Cardiac fibroblast (primary cell): ENCODE measurements around the gene DTX3.

Experiments used
- DNase-seq, 2 donors: peaks; one replicate each; pipeline versions ENCODE4 v3.0.0 to v3.0.0-alpha.2; 2010; ENCODE audit warnings: low read depth in 2 of 2
- H3K4me3 ChIP-seq, 2 donors: replicated peaks in 1 of 2; 1 replicate in 1 of 2; 2 replicates in 1 of 2; pipeline ENCODE4 v1.5.1; 2011; ENCODE audit warnings: low read depth in 2 of 2, low read length in 2 of 2, mild to moderate bottlenecking in 2 of 2, moderate library complexity in 1 of 2
- TF ChIP-seq, protein P1 (sequence below): IDR thresholded peaks from one replicate; pipeline ENCODE4 v1.5.1; 2011; ENCODE audit warnings: low read depth, mild to moderate bottlenecking, low read length, inconsistent platforms

Gene DTX3

GRCh38 chr12:57606821-57607220, 2.2 kb downstream of the DTX3 start:
- TF ChIP-seq, protein P1, sequence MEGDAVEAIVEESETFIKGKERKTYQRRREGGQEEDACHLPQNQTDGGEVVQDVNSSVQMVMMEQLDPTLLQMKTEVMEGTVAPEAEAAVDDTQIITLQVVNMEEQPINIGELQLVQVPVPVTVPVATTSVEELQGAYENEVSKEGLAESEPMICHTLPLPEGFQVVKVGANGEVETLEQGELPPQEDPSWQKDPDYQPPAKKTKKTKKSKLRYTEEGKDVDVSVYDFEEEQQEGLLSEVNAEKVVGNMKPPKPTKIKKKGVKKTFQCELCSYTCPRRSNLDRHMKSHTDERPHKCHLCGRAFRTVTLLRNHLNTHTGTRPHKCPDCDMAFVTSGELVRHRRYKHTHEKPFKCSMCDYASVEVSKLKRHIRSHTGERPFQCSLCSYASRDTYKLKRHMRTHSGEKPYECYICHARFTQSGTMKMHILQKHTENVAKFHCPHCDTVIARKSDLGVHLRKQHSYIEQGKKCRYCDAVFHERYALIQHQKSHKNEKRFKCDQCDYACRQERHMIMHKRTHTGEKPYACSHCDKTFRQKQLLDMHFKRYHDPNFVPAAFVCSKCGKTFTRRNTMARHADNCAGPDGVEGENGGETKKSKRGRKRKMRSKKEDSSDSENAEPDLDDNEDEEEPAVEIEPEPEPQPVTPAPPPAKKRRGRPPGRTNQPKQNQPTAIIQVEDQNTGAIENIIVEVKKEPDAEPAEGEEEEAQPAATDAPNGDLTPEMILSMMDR, result no peak
- no peak for DNase-seq
- no peak overlapping the region for H3K4me3 ChIP-seq

- TF ChIP-seq, protein P1, result no peak
- H3K4me3 ChIP-seq, result no peak overlapping the region
- no peak for DNase-seq
Measured at GRCh38 chr12:57607958-57608663, 3.5 kb downstream of the DTX3 start.

DNA sequence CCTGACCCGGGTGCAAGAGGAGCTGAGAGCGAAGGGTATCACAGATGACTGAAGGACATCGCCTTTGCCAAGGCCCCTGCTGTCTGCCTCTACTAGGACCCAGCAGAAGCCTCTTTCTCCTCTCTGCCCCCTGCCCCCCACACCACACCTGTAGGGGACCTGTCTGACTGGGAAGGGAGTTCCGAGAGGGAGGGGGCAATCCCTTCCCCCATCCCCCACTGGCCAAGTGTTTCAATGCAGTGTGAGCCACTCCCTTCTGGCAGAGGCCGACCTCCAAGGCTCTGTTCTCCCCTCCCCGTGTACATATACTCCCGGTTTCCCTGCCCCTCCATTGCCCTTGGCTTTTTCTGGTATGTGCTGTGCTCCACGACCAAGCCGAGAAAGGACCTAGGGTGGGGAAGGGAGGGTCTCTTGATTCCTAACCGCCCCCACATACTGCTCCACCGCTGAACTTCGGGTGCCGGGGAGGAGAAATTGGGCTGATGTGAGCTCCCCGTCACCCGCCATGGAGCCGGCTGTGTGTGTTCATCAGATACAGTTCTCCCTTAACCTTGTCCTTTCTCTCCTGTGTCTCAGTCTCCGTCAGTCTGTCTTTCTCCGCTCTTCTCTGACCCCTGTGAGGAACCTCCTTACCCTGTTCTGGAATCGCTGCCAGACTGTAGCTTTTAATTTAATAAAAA, 4.6 kb downstream of the DTX3 start:
- no peak overlapping the region for H3K4me3 ChIP-seq
- no peak for DNase-seq
- TF ChIP-seq, protein P1, result no peak

GRCh38 chr12:57609781-57610553, 5.3 kb downstream of the DTX3 start:
- H3K4me3 ChIP-seq, result no peak overlapping the region
- TF ChIP-seq, protein P1, result no peak

GRCh38 chr12:57610554-57611107, 6.0 kb downstream of the DTX3 start:
- peak overlapping the region; percentile 57 to 60 for H3K4me3 ChIP-seq
- TF ChIP-seq, protein P1, result no peak
- no peak for DNase-seq

More at GRCh38 chr12:57609781-57610553, 5.3 kb downstream of the DTX3 start:
- DNase-seq, result no peak

- H3K4me3 ChIP-seq, result peak within 1 kb of the TSS; percentile 57 to 60
- DNase-seq, result peak; percentile 27 to 65
- TF ChIP-seq, protein P1, result no peak
Measured at GRCh38 chr12:57611108-57611826, 6.6 kb downstream of the DTX3 start, which contains the start of gene ARHGEF25. ARHGEF25 (plus strand) TSS chr12:57611435; CDS start chr12:57611895, 460 bp downstream.
